Measurements from ENCODE around the gene MYO1E.

GRCh38 chr15:59240036-59240435 lies 132.6 kb downstream of the MYO1E start:
- TF ChIP-seq CTCF (IDR thresholded peaks at IDR 0.05; ENCODE audit: poor library complexity, severe bottlenecking) (no peak), EZH2 (IDR thresholded peaks at IDR 0.05; ENCODE audit: borderline replicate concordance, insufficient read depth, low read length, poor library complexity, severe bottlenecking) (no peak), RAD21 (conservative IDR thresholded peaks at IDR 0.05) (no peak), POLR2AphosphoS5 (IDR thresholded peaks at IDR 0.05) (no peak), SMC3 (conservative IDR thresholded peaks at IDR 0.05; ENCODE audit: poor library complexity) (no peak)
